ENCODE measurements around the gene RAB21. TPM values are rescaled to one million over a fixed set of nuclear protein-coding genes. Genes with fewer than 3 reads are reported as not detected.

Gene RAB21
- total RNA-seq, 1 experiment from 2014 or later, result 53.0 TPM

GRCh38 chr12:71730936-71731335 is 23.7 kb upstream of the RAB21 start:
- no peak overlapping the region for H2BK20ac ChIP-seq (ENCODE audit: low read depth, low read length, poor library complexity, severe bottlenecking)
- H3K4ac ChIP-seq (ENCODE audit: low read depth, low read length), result no peak overlapping the region
- H3K18ac ChIP-seq (ENCODE audit: insufficient read length, low read depth, low read length), result no peak overlapping the region
- no peaks in the 10 kb centered on the region for H3K27me3 ChIP-seq (ENCODE audit: insufficient read depth, low read length)
- H4K5ac ChIP-seq (ENCODE audit: insufficient read length, low read depth, low read length), result no peak overlapping the region
- H3K27me3 Mint-ChIP-seq (ENCODE audit: low read depth), result no peaks in the 10 kb centered on the region
- TF ChIP-seq CTCF (conservative IDR thresholded peaks at IDR 0.05), result no peak
- H3K36me3 Mint-ChIP-seq (ENCODE audit: insufficient read depth in 1 of 3, low read depth in 3 of 3), result no peaks in the 10 kb centered on the region
- no peak overlapping the region for H3K27ac Mint-ChIP-seq
- H3K23ac ChIP-seq (ENCODE audit: insufficient read length, low read depth, low read length), result no peak overlapping the region
- no CpG with 5 or more reads among the region's 7 CpGs for WGBS (ENCODE audit: extremely low coverage, insufficient read length, low lambda C conversion rate)
- no peak overlapping the region for H3K27ac ChIP-seq (ENCODE audit: insufficient read length, low read depth, low read length)
- no peak overlapping the region for H2BK12ac ChIP-seq (ENCODE audit: insufficient read length, low read depth, low read length)
- H4K91ac ChIP-seq (ENCODE audit: insufficient read length, low read depth, low read length), result no peak overlapping the region
- no peaks in the 10 kb centered on the region for H4K20me1 ChIP-seq (ENCODE audit: control insufficient read depth, insufficient read depth, insufficient read length)
- no peak overlapping the region for H4K8ac ChIP-seq (replicated peaks; ENCODE audit: insufficient read length, low read depth, low read length)
- H3K4me1 ChIP-seq (ENCODE audit: insufficient read depth, low read length), result no peaks in the 10 kb centered on the region
- H3K4me1 Mint-ChIP-seq, result peaks cover 4 to 5% of the 10 kb centered on the region in 2 experiments; a peak in 3 of 4 replicates
- H3K56ac ChIP-seq (ENCODE audit: insufficient read length, low read depth, low read length), result no peak overlapping the region
- no peak overlapping the region for H3K9ac ChIP-seq (ENCODE audit: extremely low read depth, insufficient read length, low read length)
- H3K4me2 ChIP-seq (ENCODE audit: insufficient read depth, insufficient read length, low read length), result no peak overlapping the region
- H3K79me2 ChIP-seq (ENCODE audit: insufficient read depth, low read length), result no peaks in the 10 kb centered on the region
- no peak overlapping the region for H2AK5ac ChIP-seq (ENCODE audit: insufficient read length, low read length)
- DNase-seq, result no peak
- H3K23me2 ChIP-seq (ENCODE audit: insufficient read length, low read depth, low read length, poor library complexity, severe bottlenecking), result no peaks in the 10 kb centered on the region
- no peak overlapping the region for H3T11ph ChIP-seq (ENCODE audit: low read length)
- H2BK120ac ChIP-seq (ENCODE audit: low read depth, low read length, poor library complexity, severe bottlenecking), result no peak overlapping the region
- no peaks in the 10 kb centered on the region for H3K9me3 ChIP-seq (ENCODE audit: control insufficient read depth, low read depth, low read length)
- no peak overlapping the region for H2AFZ ChIP-seq (ENCODE audit: low read length)
- H3K14ac ChIP-seq (ENCODE audit: insufficient read depth, low read length), result no peak overlapping the region
- H2BK5ac ChIP-seq (ENCODE audit: insufficient read length, low read length), result no peak overlapping the region
- no peak overlapping the region for H3K4me3 Mint-ChIP-seq
- H3K9me3 Mint-ChIP-seq, result no peaks in the 10 kb centered on the region
- no peak overlapping the region for H2BK15ac ChIP-seq (ENCODE audit: low read depth, low read length)
- H3K79me1 ChIP-seq (ENCODE audit: insufficient read depth, low read depth, low read length, poor library complexity, severe bottlenecking), result no peaks in the 10 kb centered on the region

Data from H9 (cell line).